Spleen (tissue), 11 donors: ENCODE measurements around the gene DMRTC1. TPM values are rescaled to one million over a fixed set of nuclear protein-coding genes. Genes with fewer than 3 reads are reported as not detected.
A peak's percentile ranks its signal among the peaks of the same experiment; 100 is the strongest.
"Not testable (repeated sequence)": the region's sequence is repeated elsewhere in the genome, so short reads cannot be mapped to it uniquely, and the experiment has no call there.

Experiments used
- DNase-seq: peaks from one replicate; pipeline ENCODE4 v3.0.0-alpha.2; 2020
- H3K27ac ChIP-seq, 8 donors: fragments of 200-600 bp; sonication (generic) in 7 of 8; 1 replicate in 4 of 8; 2 replicates in 4 of 8; pipeline versions ENCODE4 v1.5.0 to v1.8.0; 2016 to 2021; ENCODE audit warnings: inconsistent platforms in 4 of 8, mild to moderate bottlenecking in 4 of 8, moderate library complexity in 1 of 8
- H3K27me3 ChIP-seq, 7 donors: fragments of 200-600 bp; sonication (generic) in 6 of 7; replicated peaks in 1 of 7; 1 replicate in 4 of 7; 2 replicates in 3 of 7; pipeline versions ENCODE4 v1.5.0 to v1.8.0; 2016 to 2021; ENCODE audit warnings: inconsistent platforms in 3 of 7, mild to moderate bottlenecking in 1 of 7
- H3K36me3 ChIP-seq, 6 donors: fragments of 200-600 bp; sonication (generic) in 5 of 6; 1 replicate in 4 of 6; 2 replicates in 2 of 6; pipeline versions ENCODE4 v1.5.0 to v1.8.0; 2016 to 2021; ENCODE audit warnings: inconsistent platforms in 2 of 6
- H3K4me1 ChIP-seq, 6 donors: fragments of 200-600 bp; sonication (generic) in 5 of 6; 1 replicate in 3 of 6; 2 replicates in 3 of 6; pipeline versions ENCODE4 v1.5.0 to v1.8.0; 2016 to 2021; ENCODE audit warnings: inconsistent platforms in 3 of 6
- H3K4me3 ChIP-seq, 8 donors: fragments of 200-600 bp; sonication (generic) in 7 of 8; 1 replicate in 4 of 8; 2 replicates in 4 of 8; pipeline versions ENCODE4 v1.5.0 to v1.8.0; 2016 to 2021; ENCODE audit warnings: inconsistent platforms in 4 of 8, mild to moderate bottlenecking in 4 of 8, moderate library complexity in 2 of 8
- H3K9me3 ChIP-seq, 8 donors: fragments of 200-600 bp; sonication (generic) in 7 of 8; 1 replicate in 4 of 8; 2 replicates in 4 of 8; pipeline versions ENCODE4 v1.5.0 to v1.8.0; 2016 to 2021; ENCODE audit warnings: inconsistent platforms in 4 of 8
- WGBS, 5 donors: extraction: QIAGEN DNeasy Blood & Tissue Kit in 3 of 5; methylation state at CpG; one replicate each; pipeline versions ENCODE4 v1.1.5 to v1.1.7; 2013 to 2018; 5-methylcytosine and 5-hydroxymethylcytosine counted together
- intact Hi-C: fragments of 100-400 bp; cut with DNase I; formaldehyde crosslinking; loops from one replicate; pipeline ENCODE4 v1.15.0; 2023; ENCODE audit warnings: low total_unique reads
- polyA plus RNA-seq, 3 donors: library from polyadenylated mRNA; stranded (reverse); fragments of 200-250 nt; gene quantifications; one replicate each; pipeline ENCODE4 v1.2.1, GENCODE V29; 2013
- total RNA-seq, 7 donors: library from RNA; depleted of rRNA in 3 of 7; stranded (reverse); fragments of >200 nt in 3 of 7; fragmentation: NEBNext Ultra II Directional in 4 of 7; extraction: Animal tissue kit (Norgen Biotek cat#: 25700) in 4 of 7; gene quantifications; one replicate each; pipeline versions ENCODE4 v1.1.0 to v1.2.1, GENCODE V29; 2016 to 2021
- donor health status: healthy with polysubstance abuse.
- donor health status: DM: no; HTN: no; CAD: no; lungs with moderate emphysema.
- donor health status: DM: no; HTN: no; CAD: no.
- donor health status: Bipolar disorder and iron deficiency.
- donor health status: healthy.
- donor health status: DM: no; HTN: no; CAD: no.
- donor health status: DM: yes; HTN: yes; CAD: no.

Gene DMRTC1
- total and polyA plus RNA-seq, 10 donors = 0.11 to 0.41 (median 0.23) TPM; not detected in 5

- 81 to 100% (median 93%) methylated on average over 1 to 3 of the region's 5 CpGs; no CpG with 5 or more reads in 1 of the 5 donors for WGBS, 5 donors
- H3K27ac ChIP-seq, intact Hi-C loops, H3K4me1 ChIP-seq, H3K9me3 ChIP-seq, H3K27me3 ChIP-seq, H3K36me3 ChIP-seq, H3K4me3 ChIP-seq: not testable (repeated sequence)
- peak; percentile 17 for DNase-seq
Measured at GRCh38 chrX:72916096-72916495, 27.5 kb downstream of the DMRTC1 start.

- H3K27me3 ChIP-seq, intact Hi-C loops, H3K9me3 ChIP-seq, H3K36me3 ChIP-seq, H3K27ac ChIP-seq, DNase-seq, H3K4me1 ChIP-seq, H3K4me3 ChIP-seq: not testable (repeated sequence)
- WGBS, 5 donors = no CpG with 5 or more reads among the region's 13 CpGs
Measured at GRCh38 chrX:72912315-72912714, 31.3 kb downstream of the DMRTC1 start, which contains the start of gene FAM236C. FAM236C (plus strand) TSS chrX:72912615; CDS start chrX:72912715, 100 bp downstream.

GRCh38 chrX:72889740-72890139, 53.9 kb downstream of the DMRTC1 start:
- H3K4me3 ChIP-seq, H3K27me3 ChIP-seq, H3K4me1 ChIP-seq, H3K36me3 ChIP-seq, H3K27ac ChIP-seq, DNase-seq, intact Hi-C loops, H3K9me3 ChIP-seq: not testable (repeated sequence)
- WGBS, 5 donors = no CpG with 5 or more reads among the region's 14 CpGs

GRCh38 chrX:72882898-72883297, 60.7 kb downstream of the DMRTC1 start:
- H3K36me3 ChIP-seq, H3K4me1 ChIP-seq, H3K4me3 ChIP-seq, DNase-seq, H3K27ac ChIP-seq, H3K9me3 ChIP-seq, H3K27me3 ChIP-seq, intact Hi-C loops: not testable (repeated sequence)
- no CpG with 5 or more reads among the region's 2 CpGs for WGBS, 5 donors

- H3K9me3 ChIP-seq, intact Hi-C loops, H3K27ac ChIP-seq, H3K36me3 ChIP-seq, H3K4me3 ChIP-seq, H3K27me3 ChIP-seq, DNase-seq, H3K4me1 ChIP-seq: not testable (repeated sequence)
- no CpG with 5 or more reads among the region's 2 CpGs for WGBS, 5 donors
Measured at GRCh38 chrX:72837532-72837931, 106.1 kb downstream of the DMRTC1 start.

GRCh38 chrX:72830701-72831100, 112.9 kb downstream of the DMRTC1 start:
- not testable (repeated sequence) for H3K27ac ChIP-seq

More at GRCh38 chrX:72830701-72831100, 112.9 kb downstream of the DMRTC1 start:
- intact Hi-C loops, H3K9me3 ChIP-seq, H3K4me1 ChIP-seq, H3K36me3 ChIP-seq, H3K4me3 ChIP-seq, H3K27me3 ChIP-seq, DNase-seq: not testable (repeated sequence)
- no CpG with 5 or more reads among the region's 13 CpGs for WGBS, 5 donors

Other genes with a start within 250 kb of the DMRTC1 start
- gene PHKA1, start 229.5 kb downstream of the DMRTC1 start, total RNA-seq = 10 to 100 TPM in 2 of 7 donors, 1 to 10 TPM in 5; 5.2 to 12.7 (median 7.8) TPM
- 1 to 10 TPM in 1 of 3 donors, under 1 TPM in 2; 0.67 to 2.0 (median 0.88) TPM for gene PHKA1, start 229.5 kb downstream of the DMRTC1 start, polyA plus RNA-seq
- 1 to 10 TPM in 1 of 7 donors, under 1 TPM in 3, not detected in 3; 0.67 to 1.4 (median 0.83) TPM for gene DMRTC1B, start 166.9 kb downstream of the DMRTC1 start, total RNA-seq
- gene DMRTC1B, start 166.9 kb downstream of the DMRTC1 start, polyA plus RNA-seq = 1 to 10 TPM; 1.9 to 4.2 (median 3.1) TPM
- not detected for gene FAM236B, start 161.2 kb downstream of the DMRTC1 start, total RNA-seq
- not detected for gene FAM236B, start 161.2 kb downstream of the DMRTC1 start, polyA plus RNA-seq
- gene FAM236D, start 135.6 kb downstream of the DMRTC1 start, total RNA-seq = not detected
- not detected for gene FAM236D, start 135.6 kb downstream of the DMRTC1 start, polyA plus RNA-seq
- gene FAM236C, start 31.2 kb downstream of the DMRTC1 start, total RNA-seq = not detected
- not detected for gene FAM236C, start 31.2 kb downstream of the DMRTC1 start, polyA plus RNA-seq
- gene FAM236A, start 5.6 kb downstream of the DMRTC1 start, total RNA-seq = not detected
- not detected for gene FAM236A, start 5.6 kb downstream of the DMRTC1 start, polyA plus RNA-seq
- under 1 TPM in 2 of 7 donors, not detected in 5; 0.20 to 0.54 TPM for gene PABPC1L2B, start 59.1 kb upstream of the DMRTC1 start, total RNA-seq
- gene PABPC1L2B, start 59.1 kb upstream of the DMRTC1 start, polyA plus RNA-seq = under 1 TPM in 1 of 3 donors, not detected in 2; 0.07 TPM
- gene PABPC1L2A, start 135.7 kb upstream of the DMRTC1 start, total RNA-seq = under 1 TPM in 2 of 7 donors, not detected in 5; 0.20 to 0.63 TPM
- not detected for gene PABPC1L2A, start 135.7 kb upstream of the DMRTC1 start, polyA plus RNA-seq